Ishikawa (cell line): Measurements from ENCODE around the gene ZNF512.

ENCODE experiments used
- CREB1 ChIP-seq: IDR thresholded peaks from 2 replicates; pipeline ENCODE4 v1.6.1; 2012; ENCODE audit warnings: low read depth
- EP300 ChIP-seq: IDR thresholded peaks from 2 replicates; pipeline ENCODE4 v1.6.1; 2012; ENCODE audit warnings: borderline replicate concordance
- FOXM1 ChIP-seq: IDR thresholded peaks from 2 replicates; pipeline ENCODE4 v1.6.1; 2012; ENCODE audit warnings: low read depth, borderline replicate concordance
- MAX ChIP-seq: IDR thresholded peaks from 2 replicates; pipeline ENCODE4 v1.6.1; 2012
- RAD21 ChIP-seq: IDR thresholded peaks from 2 replicates; pipeline ENCODE4 v1.6.1; 2012; ENCODE audit warnings: low read depth
- REST ChIP-seq: IDR thresholded peaks from 2 replicates; pipeline ENCODE4 v1.6.1; 2012; ENCODE audit warnings: low read depth, mild to moderate bottlenecking
- TAF1 ChIP-seq: IDR thresholded peaks from 2 replicates; pipeline ENCODE4 v1.6.1; 2012; ENCODE audit warnings: low read depth, mild to moderate bottlenecking
- TCF12 ChIP-seq: IDR thresholded peaks from 2 replicates; pipeline ENCODE4 v1.6.1; 2012; ENCODE audit warnings: low read depth
- TEAD4 ChIP-seq: IDR thresholded peaks from 2 replicates; pipeline ENCODE4 v1.6.1; 2012
- YY1 ChIP-seq: IDR thresholded peaks from 2 replicates; pipeline ENCODE4 v1.6.1; 2012; ENCODE audit warnings: low read depth
- ZBTB7A ChIP-seq: IDR thresholded peaks from 2 replicates; pipeline ENCODE4 v1.6.1; 2012; ENCODE audit warnings: low read depth

GRCh38 chr2:27566628-27567027 is 16.2 kb upstream of the ZNF512 start:
- TF ChIP-seq FOXM1 (no peak), TAF1 (no peak), MAX (no peak), ZBTB7A (no peak), TCF12 (no peak), YY1 (no peak), REST (no peak), TEAD4 (no peak), RAD21 (no peak), EP300 (no peak), CREB1 (no peak)
